ENCODE results near the gene SMYD3.

Gene SMYD3

GRCh38 chr1:246200738-246201137, 306.3 kb downstream of the SMYD3 start:
- no peak for DNase-seq

- DNase-seq = no peak
These were observed 306.9 kb downstream of the SMYD3 start for GRCh38 chr1:246200225-246200624.

GRCh38 chr1:246199086-246199645, 307.9 kb downstream of the SMYD3 start:
- DNase-seq = no peak

- no peak for DNase-seq
These were observed 308.8 kb downstream of the SMYD3 start for GRCh38 chr1:246198115-246198816.

- no peak for DNase-seq
These were observed 310.0 kb downstream of the SMYD3 start for GRCh38 chr1:246197076-246197475.

- no peak for DNase-seq
These were observed 311.8 kb downstream of the SMYD3 start for GRCh38 chr1:246195296-246195695.

- no peak for DNase-seq
These were observed 313.5 kb downstream of the SMYD3 start for GRCh38 chr1:246193537-246193936.

GRCh38 chr1:246189126-246189525, 318.0 kb downstream of the SMYD3 start:
- DNase-seq = no peak

- DNase-seq = no peak
These were observed 319.2 kb downstream of the SMYD3 start for GRCh38 chr1:246187834-246188372.

GRCh38 chr1:246184503-246184902, 322.6 kb downstream of the SMYD3 start:
- no peak for DNase-seq

GRCh38 chr1:246182149-246182851, 324.8 kb downstream of the SMYD3 start:
- DNase-seq = peak; percentile 77 to 85

- DNase-seq = peak in 1 of 2 experiments; percentile 16
These were observed 325.8 kb downstream of the SMYD3 start for GRCh38 chr1:246181241-246181640.

GRCh38 chr1:246179401-246179800, 327.7 kb downstream of the SMYD3 start:
- DNase-seq = no peak

- DNase-seq = peak in 1 of 2 experiments; percentile 16
These were observed 328.3 kb downstream of the SMYD3 start for GRCh38 chr1:246178717-246179311.

- DNase-seq = no peak
These were observed 330.7 kb downstream of the SMYD3 start for GRCh38 chr1:246176126-246177024.

GRCh38 chr1:246170574-246171261, 336.4 kb downstream of the SMYD3 start:
- DNase-seq = no peak

- no peak for DNase-seq
These were observed 337.6 kb downstream of the SMYD3 start for GRCh38 chr1:246169486-246169885.

- DNase-seq = no peak
These were observed 338.1 kb downstream of the SMYD3 start for GRCh38 chr1:246169019-246169418.

GRCh38 chr1:246166841-246167240, 340.2 kb downstream of the SMYD3 start:
- no peak for DNase-seq

GRCh38 chr1:246165826-246166709, 341.0 kb downstream of the SMYD3 start:
- no peak for DNase-seq

- DNase-seq = no peak
These were observed 342.3 kb downstream of the SMYD3 start for GRCh38 chr1:246164764-246165163.

Measured in Kasumi-1 (cell line).